Neural cell (in vitro differentiated cells): ENCODE measurements around the gene SLC45A1. TPM values are rescaled to one million over a fixed set of nuclear protein-coding genes. Genes with fewer than 3 reads are reported as not detected.

ENCODE experiments used
- H2AFZ ChIP-seq: fragments of 200-600, 300-800 bp; sonication (generic), shearing (Covaris generic); 2 replicates; pipeline ENCODE4 v1.6.0; 2014; ENCODE audit warnings: low read depth, mild to moderate bottlenecking, antibody characterized with exemption, low read length, moderate library complexity
- H3F3A ChIP-seq: fragments of 200-600 bp; shearing (Covaris generic); 2 replicates; pipeline ENCODE4 v1.6.1; 2016; ENCODE audit warnings: mild to moderate bottlenecking, moderate library complexity, mixed read lengths, antibody characterized with exemption, low read length; ENCODE audit not compliant: insufficient read depth, poor library complexity, severe bottlenecking
- H3K27ac ChIP-seq: fragments of 200-600, 300-800 bp; sonication (generic), shearing (Covaris generic); 2 replicates; pipeline ENCODE4 v1.5.1; 2014; ENCODE audit warnings: mild to moderate bottlenecking, low read length, moderate library complexity
- H3K27me3 ChIP-seq: fragments of 300-800, 200-600 bp; sonication (generic), shearing (Covaris generic); 2 replicates; pipeline ENCODE4 v1.6.0; 2014; ENCODE audit warnings: mild to moderate bottlenecking, low read depth, low read length, moderate library complexity; ENCODE audit not compliant: insufficient read depth
- H3K36me3 ChIP-seq: fragments of 300-800, 200-600 bp; sonication (generic), shearing (Covaris generic); 2 replicates; pipeline ENCODE4 v1.5.1; 2014; ENCODE audit warnings: mild to moderate bottlenecking, antibody characterized with exemption, low read length, moderate library complexity; ENCODE audit not compliant: insufficient read depth
- H3K4me2 ChIP-seq: fragments of 300-800, 200-600 bp; sonication (generic), shearing (Covaris generic); 2 replicates; pipeline ENCODE4 v1.6.0; 2014; ENCODE audit warnings: mild to moderate bottlenecking, low read length
- H3K4me3 ChIP-seq: fragments of 300-800, 200-600 bp; sonication (generic), shearing (Covaris generic); 2 replicates; pipeline ENCODE4 v1.5.1; 2014; ENCODE audit warnings: mild to moderate bottlenecking, low read length, moderate library complexity
- H3K79me2 ChIP-seq: fragments of 200-600 bp; shearing (Covaris generic); replicated peaks from 2 replicates; pipeline ENCODE4 v1.6.0; 2014; ENCODE audit warnings: mild to moderate bottlenecking, low read length, moderate library complexity; ENCODE audit not compliant: insufficient read depth
- H3K9ac ChIP-seq: fragments of 300-800, 200-600 bp; sonication (generic), shearing (Covaris generic); 2 replicates; pipeline ENCODE4 v1.6.1; 2016; ENCODE audit warnings: mild to moderate bottlenecking, low read length, mixed read lengths
- H3K9me2 ChIP-seq: fragments of 200-600 bp; shearing (Covaris generic); 2 replicates; pipeline ENCODE4 v1.6.1; 2016; ENCODE audit warnings: mild to moderate bottlenecking, low read length, mixed read lengths; ENCODE audit not compliant: insufficient read depth
- H3K9me3 ChIP-seq: fragments of 200-600, 300-800 bp; sonication (generic), shearing (Covaris generic); 2 replicates; pipeline ENCODE4 v1.6.1; 2016; ENCODE audit warnings: mild to moderate bottlenecking, mixed run types, low read length, moderate library complexity, mixed read lengths
- H4K20me1 ChIP-seq: fragments of 200-600 bp; shearing (Covaris generic); 2 replicates; pipeline ENCODE4 v1.6.1; 2016; ENCODE audit warnings: mild to moderate bottlenecking, mixed run types; ENCODE audit not compliant: insufficient read depth
- EP300 ChIP-seq: fragments of 450-650 bp; conservative IDR thresholded peaks from 2 replicates; pipeline ENCODE4 v1.6.1; 2014; ENCODE audit warnings: antibody characterized with exemption, mild to moderate bottlenecking, moderate library complexity; ENCODE audit not compliant: poor library complexity, severe bottlenecking
- EZH2 ChIP-seq: fragments of 200-600, 300-800 bp; shearing (Covaris generic), sonication (generic); IDR thresholded peaks from 2 replicates; pipeline ENCODE4 v1.6.1; 2014; ENCODE audit warnings: antibody characterized with exemption, low read length, borderline replicate concordance, mild to moderate bottlenecking; ENCODE audit not compliant: insufficient read depth, poor library complexity, severe bottlenecking
- MXI1 ChIP-seq: fragments of 450-650 bp; conservative IDR thresholded peaks from 2 replicates; pipeline ENCODE4 v1.6.1; 2014; ENCODE audit warnings: antibody characterized with exemption, mild to moderate bottlenecking; ENCODE audit not compliant: poor library complexity, severe bottlenecking
- POLR2AphosphoS5 ChIP-seq: IDR thresholded peaks from 2 replicates; pipeline ENCODE4 v1.6.1; 2012
- RAD21 ChIP-seq: fragments of 450-650 bp; conservative IDR thresholded peaks from 2 replicates; pipeline ENCODE4 v1.6.1; 2014; ENCODE audit warnings: antibody characterized with exemption, mild to moderate bottlenecking, moderate library complexity
- SMC3 ChIP-seq: fragments of 450-650 bp; conservative IDR thresholded peaks from 2 replicates; pipeline ENCODE4 v1.6.1; 2014; ENCODE audit warnings: antibody characterized with exemption, mild to moderate bottlenecking, moderate library complexity; ENCODE audit not compliant: poor library complexity
- TAF1 ChIP-seq: IDR thresholded peaks from 2 replicates; pipeline ENCODE4 v1.6.1; 2012; ENCODE audit warnings: low read depth
- polyA plus RNA-seq: library from polyadenylated mRNA; depleted of rRNA; stranded (reverse); fragments of >200 nt; gene quantifications from 2 replicates; pipeline ENCODE4 v1.2.3, GENCODE V29; 2014
- TF ChIP-seq, protein P1 (sequence below): fragments of 450-650 bp; IDR thresholded peaks from 2 replicates; pipeline ENCODE4 v1.5.1; 2014; ENCODE audit warnings: antibody characterized with exemption, mild to moderate bottlenecking, moderate library complexity; ENCODE audit not compliant: poor library complexity, severe bottlenecking
- TF ChIP-seq, protein P2 (sequence below): IDR thresholded peaks from 2 replicates; pipeline ENCODE4 v1.6.1; 2012; ENCODE audit warnings: borderline replicate concordance

SLC45A1 gene
- polyA plus RNA-seq, 1 donor from 2014 or later, result 7.1 TPM

DNA sequence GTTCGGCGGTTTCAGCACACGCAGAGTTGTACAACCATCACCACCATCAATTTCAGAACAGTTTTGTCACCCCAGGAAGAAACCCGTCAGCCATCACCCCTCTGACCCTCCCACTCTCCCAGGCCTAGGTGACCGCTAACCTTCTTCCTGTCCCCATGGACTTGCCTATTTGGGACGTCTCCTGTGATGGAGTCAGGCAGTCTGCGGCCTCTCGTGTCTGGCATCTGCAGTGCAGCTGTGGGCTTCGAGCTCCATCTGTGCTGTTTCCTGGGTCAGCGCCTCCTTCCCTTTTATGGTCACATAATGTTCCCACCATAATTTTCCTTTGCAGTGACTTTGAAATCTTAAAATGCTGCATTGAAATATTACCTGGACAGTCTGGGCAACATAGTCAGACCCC is 24.4 kb downstream of the SLC45A1 start:
- Histone ChIP-seq H2AFZ (no peak overlapping the region), H3K36me3 (peaks cover 9% of the 10 kb centered on the region), H3K27me3 (no peaks in the 10 kb centered on the region), H3K79me2 (no peaks in the 10 kb centered on the region), H3K9ac (no peak overlapping the region), H3K9me2 (no peaks in the 10 kb centered on the region), H3F3A (no peaks in the 10 kb centered on the region), H4K20me1 (no peaks in the 10 kb centered on the region), H3K4me3 (no peak overlapping the region), H3K9me3 (no peaks in the 10 kb centered on the region), H3K27ac (no peak overlapping the region), H3K4me2 (no peak overlapping the region)
- TF ChIP-seq POLR2AphosphoS5, result no peak
- TF ChIP-seq EZH2, result no peak
- no peak for TF ChIP-seq RAD21
- TF ChIP-seq MXI1, result no peak
- TF ChIP-seq TAF1, result no peak
- TF ChIP-seq, protein P1, sequence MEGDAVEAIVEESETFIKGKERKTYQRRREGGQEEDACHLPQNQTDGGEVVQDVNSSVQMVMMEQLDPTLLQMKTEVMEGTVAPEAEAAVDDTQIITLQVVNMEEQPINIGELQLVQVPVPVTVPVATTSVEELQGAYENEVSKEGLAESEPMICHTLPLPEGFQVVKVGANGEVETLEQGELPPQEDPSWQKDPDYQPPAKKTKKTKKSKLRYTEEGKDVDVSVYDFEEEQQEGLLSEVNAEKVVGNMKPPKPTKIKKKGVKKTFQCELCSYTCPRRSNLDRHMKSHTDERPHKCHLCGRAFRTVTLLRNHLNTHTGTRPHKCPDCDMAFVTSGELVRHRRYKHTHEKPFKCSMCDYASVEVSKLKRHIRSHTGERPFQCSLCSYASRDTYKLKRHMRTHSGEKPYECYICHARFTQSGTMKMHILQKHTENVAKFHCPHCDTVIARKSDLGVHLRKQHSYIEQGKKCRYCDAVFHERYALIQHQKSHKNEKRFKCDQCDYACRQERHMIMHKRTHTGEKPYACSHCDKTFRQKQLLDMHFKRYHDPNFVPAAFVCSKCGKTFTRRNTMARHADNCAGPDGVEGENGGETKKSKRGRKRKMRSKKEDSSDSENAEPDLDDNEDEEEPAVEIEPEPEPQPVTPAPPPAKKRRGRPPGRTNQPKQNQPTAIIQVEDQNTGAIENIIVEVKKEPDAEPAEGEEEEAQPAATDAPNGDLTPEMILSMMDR, result no peak
- no peak for TF ChIP-seq EP300

DNA sequence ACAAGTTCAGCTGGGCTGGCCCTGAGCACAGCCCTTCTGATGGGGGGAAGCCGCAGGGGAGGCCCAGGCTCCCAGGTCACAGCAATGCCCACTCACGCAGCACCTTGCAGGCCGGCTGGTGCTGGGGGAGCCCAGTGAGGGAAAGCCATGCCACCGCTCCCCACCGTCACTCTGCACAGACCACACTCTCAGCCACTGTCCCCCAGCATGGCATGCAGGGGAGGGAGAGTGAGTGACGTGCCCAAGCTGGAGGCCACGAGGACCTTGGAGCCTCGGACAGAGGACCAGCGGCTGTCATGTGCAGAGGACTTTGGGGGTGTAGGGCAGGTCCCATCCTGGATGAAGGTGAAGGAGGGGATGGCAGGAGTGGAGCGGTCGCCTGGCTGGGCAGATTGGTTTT is 25.1 kb downstream of the SLC45A1 start:
- no peak overlapping the region for H2AFZ ChIP-seq
- no peaks in the 10 kb centered on the region for H3K79me2 ChIP-seq
- peaks cover 5% of the 10 kb centered on the region for H3K36me3 ChIP-seq
- no peaks in the 10 kb centered on the region for H3K9me3 ChIP-seq
- no peaks in the 10 kb centered on the region for H3K27me3 ChIP-seq
- H3K27ac ChIP-seq, result no peak overlapping the region
- no peak overlapping the region for H3K9ac ChIP-seq
- no peaks in the 10 kb centered on the region for H4K20me1 ChIP-seq
- H3F3A ChIP-seq, result no peaks in the 10 kb centered on the region
- no peak overlapping the region for H3K4me2 ChIP-seq
- no peaks in the 10 kb centered on the region for H3K9me2 ChIP-seq
- H3K4me3 ChIP-seq, result no peak overlapping the region
- TF ChIP-seq, protein P2, sequence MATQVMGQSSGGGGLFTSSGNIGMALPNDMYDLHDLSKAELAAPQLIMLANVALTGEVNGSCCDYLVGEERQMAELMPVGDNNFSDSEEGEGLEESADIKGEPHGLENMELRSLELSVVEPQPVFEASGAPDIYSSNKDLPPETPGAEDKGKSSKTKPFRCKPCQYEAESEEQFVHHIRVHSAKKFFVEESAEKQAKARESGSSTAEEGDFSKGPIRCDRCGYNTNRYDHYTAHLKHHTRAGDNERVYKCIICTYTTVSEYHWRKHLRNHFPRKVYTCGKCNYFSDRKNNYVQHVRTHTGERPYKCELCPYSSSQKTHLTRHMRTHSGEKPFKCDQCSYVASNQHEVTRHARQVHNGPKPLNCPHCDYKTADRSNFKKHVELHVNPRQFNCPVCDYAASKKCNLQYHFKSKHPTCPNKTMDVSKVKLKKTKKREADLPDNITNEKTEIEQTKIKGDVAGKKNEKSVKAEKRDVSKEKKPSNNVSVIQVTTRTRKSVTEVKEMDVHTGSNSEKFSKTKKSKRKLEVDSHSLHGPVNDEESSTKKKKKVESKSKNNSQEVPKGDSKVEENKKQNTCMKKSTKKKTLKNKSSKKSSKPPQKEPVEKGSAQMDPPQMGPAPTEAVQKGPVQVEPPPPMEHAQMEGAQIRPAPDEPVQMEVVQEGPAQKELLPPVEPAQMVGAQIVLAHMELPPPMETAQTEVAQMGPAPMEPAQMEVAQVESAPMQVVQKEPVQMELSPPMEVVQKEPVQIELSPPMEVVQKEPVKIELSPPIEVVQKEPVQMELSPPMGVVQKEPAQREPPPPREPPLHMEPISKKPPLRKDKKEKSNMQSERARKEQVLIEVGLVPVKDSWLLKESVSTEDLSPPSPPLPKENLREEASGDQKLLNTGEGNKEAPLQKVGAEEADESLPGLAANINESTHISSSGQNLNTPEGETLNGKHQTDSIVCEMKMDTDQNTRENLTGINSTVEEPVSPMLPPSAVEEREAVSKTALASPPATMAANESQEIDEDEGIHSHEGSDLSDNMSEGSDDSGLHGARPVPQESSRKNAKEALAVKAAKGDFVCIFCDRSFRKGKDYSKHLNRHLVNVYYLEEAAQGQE, result no peak
- TF ChIP-seq EP300 (no peak), SMC3 (no peak), EZH2 (no peak)
- TF ChIP-seq, protein P1, result no peak
